Stomach smooth muscle (tissue), 2 donors: ENCODE results near the gene TMEM250.
A peak's percentile ranks its signal among the peaks of the same experiment; 100 is the strongest.

Experiments used
- H3K27ac ChIP-seq: one replicate; pipeline ENCODE4 v1.7.0; 2013; ENCODE audit warnings: mild to moderate bottlenecking, low read length, inconsistent platforms
- H3K27me3 ChIP-seq, 2 donors: one replicate each; pipeline ENCODE4 v1.7.0; 2013; ENCODE audit warnings: low read length in 2 of 2; ENCODE audit not compliant: insufficient read depth in 2 of 2, control insufficient read depth in 1 of 2
- H3K36me3 ChIP-seq, 2 donors: one replicate each; pipeline ENCODE4 v1.7.0; 2013; ENCODE audit warnings: low read length in 2 of 2; ENCODE audit not compliant: control insufficient read depth in 2 of 2, insufficient read depth in 2 of 2
- H3K4me1 ChIP-seq: one replicate; pipeline ENCODE4 v1.7.0; 2013; ENCODE audit warnings: low read length; ENCODE audit not compliant: control insufficient read depth, insufficient read depth
- H3K4me3 ChIP-seq, 2 donors: one replicate each; pipeline ENCODE4 v1.7.0; 2013; ENCODE audit warnings: low read length in 2 of 2
- H3K9ac ChIP-seq, 2 donors: one replicate each; pipeline ENCODE4 v1.7.0; 2013; ENCODE audit warnings: low read length in 2 of 2, mild to moderate bottlenecking in 1 of 2
- H3K9me3 ChIP-seq, 2 donors: one replicate each; pipeline ENCODE4 v1.7.0; 2013; ENCODE audit warnings: low read length in 2 of 2; ENCODE audit not compliant: control insufficient read depth in 2 of 2
- donor health status: healthy.
- donor health status: Pancreatic carcinoma.

Gene TMEM250

DNA sequence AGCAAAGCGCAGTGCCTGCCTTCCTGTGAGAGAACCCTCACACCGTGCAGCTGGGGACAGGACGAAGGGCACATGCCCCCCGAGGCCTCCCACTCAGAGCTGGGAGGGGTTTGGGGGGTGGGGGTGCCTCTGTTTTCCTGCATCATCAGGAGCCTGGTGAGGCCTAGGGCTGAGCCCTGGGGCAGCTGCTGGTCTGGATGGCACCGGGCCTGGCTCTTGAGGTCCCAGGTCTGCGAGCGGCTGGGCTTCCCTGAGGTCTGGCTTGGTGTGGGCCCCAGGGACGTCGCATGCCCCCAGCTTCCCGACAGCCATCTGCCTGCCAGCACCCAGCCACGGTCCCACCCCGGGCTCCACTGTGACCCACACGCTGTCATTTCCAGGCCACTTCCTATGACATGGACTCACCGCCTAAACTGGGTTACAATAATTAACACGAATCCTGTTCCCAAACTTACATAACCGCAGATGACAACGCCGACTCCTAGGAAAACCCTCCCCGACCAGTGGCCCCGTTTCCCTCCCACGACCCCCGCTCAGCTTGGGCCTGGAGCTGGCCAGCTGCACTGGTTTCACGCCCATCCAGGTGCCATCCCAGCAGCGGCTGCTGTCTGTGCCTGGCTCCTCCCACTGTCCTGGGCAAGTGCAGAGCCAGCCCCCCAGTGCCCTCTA lies 32.3 kb downstream of the TMEM250 start:
- Histone ChIP-seq H3K9me3 (no peaks in the 10 kb centered on the region), H3K4me3 (peak overlapping the region; percentile 25 to 49), H3K4me1 (peaks cover 95% of the 10 kb centered on the region), H3K27me3 (no peaks in the 10 kb centered on the region), H3K9ac (peak overlapping the region; percentile 60 to 64), H3K27ac (peak overlapping the region; percentile 99), H3K36me3 (peaks cover 0 to 2% of the 10 kb centered on the region in 2 donors)

DNA sequence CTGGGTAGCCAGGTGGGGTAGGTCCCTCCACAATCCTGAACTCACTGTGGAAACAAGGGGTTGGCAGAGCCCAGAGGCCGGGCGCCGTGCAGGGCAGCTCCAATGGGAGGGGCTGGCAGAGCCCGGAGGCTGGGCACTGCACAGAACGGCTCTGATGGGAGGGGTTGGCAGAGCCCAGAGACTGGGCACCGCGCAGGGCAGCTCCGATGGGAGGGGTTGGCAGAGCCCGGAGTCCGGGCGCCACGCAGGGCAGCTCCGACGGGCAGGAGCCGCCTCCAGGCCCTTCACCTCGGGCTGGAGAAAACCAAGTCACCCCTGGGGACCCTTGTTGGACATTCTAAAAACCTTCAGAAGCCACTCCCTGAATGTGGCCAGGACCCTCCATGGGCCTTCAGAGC lies 32.9 kb downstream of the TMEM250 start:
- H3K27me3 ChIP-seq: no peaks in the 10 kb centered on the region
- peaks cover 95% of the 10 kb centered on the region for H3K4me1 ChIP-seq
- H3K4me3 ChIP-seq: peak overlapping the region in 1 of 2 donors; percentile 49
- H3K9me3 ChIP-seq: no peaks in the 10 kb centered on the region
- peak overlapping the region; percentile 99 for H3K27ac ChIP-seq
- peaks cover 0 to 2% of the 10 kb centered on the region in 2 donors for H3K36me3 ChIP-seq
- peak overlapping the region in 1 of 2 donors; percentile 64 for H3K9ac ChIP-seq

GRCh38 chr9:136084063-136084944 lies 34.4 kb downstream of the TMEM250 start:
- H3K4me1 ChIP-seq: peaks cover 94% of the 10 kb centered on the region

GRCh38 chr9:136083558-136084062 lies 35.1 kb downstream of the TMEM250 start:
- Histone ChIP-seq H3K4me1 (peaks cover 94% of the 10 kb centered on the region), H3K4me3 (no peak overlapping the region), H3K27ac (no peak overlapping the region), H3K36me3 (peaks cover 0 to 2% of the 10 kb centered on the region in 2 donors), H3K9ac (no peak overlapping the region), H3K9me3 (no peaks in the 10 kb centered on the region), H3K27me3 (no peaks in the 10 kb centered on the region)

More at GRCh38 chr9:136084063-136084944, 34.4 kb downstream of the TMEM250 start:
- Histone ChIP-seq H3K9ac (no peak overlapping the region), H3K9me3 (no peaks in the 10 kb centered on the region), H3K36me3 (peaks cover 0 to 2% of the 10 kb centered on the region in 2 donors), H3K27me3 (no peaks in the 10 kb centered on the region), H3K27ac (no peak overlapping the region), H3K4me3 (no peak overlapping the region)

GRCh38 chr9:136082496-136083361 lies 35.9 kb downstream of the TMEM250 start:
- peak overlapping the region; percentile 33 to 42 for H3K9ac ChIP-seq
- peak overlapping the region; percentile 79 for H3K27ac ChIP-seq
- H3K4me1 ChIP-seq: peaks cover 94% of the 10 kb centered on the region
- H3K36me3 ChIP-seq: peaks cover 0 to 2% of the 10 kb centered on the region in 2 donors
- H3K27me3 ChIP-seq: no peaks in the 10 kb centered on the region
- no peak overlapping the region for H3K4me3 ChIP-seq
- no peaks in the 10 kb centered on the region for H3K9me3 ChIP-seq

DNA sequence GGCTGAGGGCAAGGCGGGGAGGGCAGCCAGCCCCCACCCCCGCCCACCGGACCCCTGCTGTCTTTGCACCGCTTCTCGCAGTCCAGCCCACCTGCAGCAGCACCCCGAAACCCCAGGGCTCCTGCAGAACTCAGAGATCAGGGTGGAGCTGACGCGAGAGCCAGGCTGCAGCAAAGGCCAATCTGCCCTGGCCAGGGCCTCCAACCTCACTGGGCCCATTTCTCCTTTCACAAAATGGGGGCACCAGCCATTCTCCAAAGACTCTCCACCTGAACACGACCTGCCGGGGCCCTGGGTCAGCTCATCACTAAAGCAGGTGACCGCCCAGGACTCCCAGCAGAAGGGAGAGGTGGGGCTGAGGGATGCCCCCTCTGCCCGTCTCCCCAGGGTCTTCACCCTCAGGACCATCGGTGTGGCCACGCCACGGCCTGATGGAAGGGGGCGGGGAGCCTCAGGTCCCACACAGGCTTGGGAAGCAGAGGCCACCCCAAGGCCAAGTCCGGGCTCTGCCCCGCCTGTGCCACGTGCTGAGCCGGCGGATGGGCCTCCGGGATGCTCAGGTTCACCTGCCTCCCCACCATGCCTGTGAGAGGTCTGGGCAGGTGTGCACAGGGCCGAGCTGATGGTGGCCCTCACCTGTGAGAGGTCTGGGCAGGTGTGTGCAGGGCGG lies 36.7 kb downstream of the TMEM250 start:
- no peaks in the 10 kb centered on the region for H3K9me3 ChIP-seq
- peaks cover 92% of the 10 kb centered on the region for H3K4me1 ChIP-seq
- peaks cover 0 to 2% of the 10 kb centered on the region in 2 donors for H3K36me3 ChIP-seq
- no peak overlapping the region for H3K4me3 ChIP-seq
- peak overlapping the region; percentile 79 for H3K27ac ChIP-seq
- peak overlapping the region in 1 of 2 donors; percentile 1 for H3K9ac ChIP-seq
- H3K27me3 ChIP-seq: no peaks in the 10 kb centered on the region

DNA sequence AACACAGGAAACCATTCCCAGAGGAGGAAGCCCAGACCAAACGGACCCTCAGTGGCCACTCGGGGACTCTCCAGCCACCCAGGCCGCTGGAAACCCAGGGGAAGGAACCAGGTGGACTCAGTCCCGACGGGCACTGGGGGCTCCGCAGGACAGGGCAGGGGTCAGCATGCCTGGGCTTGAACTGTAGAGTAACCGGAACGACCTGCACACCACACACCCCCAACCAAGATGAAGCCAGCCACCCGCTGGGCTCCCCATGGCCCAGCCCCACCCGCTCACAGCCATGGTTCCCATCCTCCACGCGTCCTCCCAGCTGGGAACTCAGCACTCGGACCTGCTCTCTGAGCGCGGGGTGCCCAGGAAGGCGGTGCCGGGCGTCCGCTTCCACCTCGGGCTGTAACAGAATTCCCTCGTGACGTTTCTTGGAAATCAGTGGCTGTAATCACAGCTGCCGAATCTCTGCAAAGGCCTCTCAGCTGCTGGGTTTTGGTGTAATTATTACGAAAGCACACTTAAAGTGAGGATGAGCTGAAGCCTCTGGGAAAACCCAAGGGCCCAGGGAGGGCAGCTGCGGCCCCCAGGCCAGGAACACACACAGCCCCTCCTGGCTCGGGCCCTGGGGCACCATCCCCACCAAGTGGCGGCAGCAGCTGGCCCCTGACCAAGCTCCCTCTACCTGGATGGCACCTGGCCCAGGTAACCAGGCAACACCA lies 37.4 kb downstream of the TMEM250 start:
- Histone ChIP-seq H3K36me3 (peaks cover 0 to 2% of the 10 kb centered on the region in 2 donors), H3K27ac (peak overlapping the region; percentile 79), H3K4me3 (peak overlapping the region in 1 of 2 donors; percentile 22)

GRCh38 chr9:136080716-136081112 lies 38.0 kb downstream of the TMEM250 start:
- peak overlapping the region in 1 of 2 donors; percentile 53 for H3K9ac ChIP-seq
- H3K4me1 ChIP-seq: peaks cover 81% of the 10 kb centered on the region

More for the DNA sequence above, 37.4 kb downstream of the TMEM250 start:
- H3K27me3 ChIP-seq: no peaks in the 10 kb centered on the region
- H3K9ac ChIP-seq: peak overlapping the region in 1 of 2 donors; percentile 53
- no peaks in the 10 kb centered on the region for H3K9me3 ChIP-seq
- H3K4me1 ChIP-seq: peaks cover 85% of the 10 kb centered on the region

GRCh38 chr9:136079916-136080246 lies 38.8 kb downstream of the TMEM250 start:
- Histone ChIP-seq H3K9ac (peak overlapping the region in 1 of 2 donors; percentile 31), H3K9me3 (no peaks in the 10 kb centered on the region), H3K4me3 (peak overlapping the region in 1 of 2 donors; percentile 40), H3K36me3 (peaks cover 0 to 2% of the 10 kb centered on the region in 2 donors), H3K27ac (peak overlapping the region; percentile 79), H3K27me3 (no peaks in the 10 kb centered on the region), H3K4me1 (peaks cover 83% of the 10 kb centered on the region)

More at GRCh38 chr9:136080716-136081112, 38.0 kb downstream of the TMEM250 start:
- no peaks in the 10 kb centered on the region for H3K27me3 ChIP-seq
- H3K36me3 ChIP-seq: peaks cover 0 to 2% of the 10 kb centered on the region in 2 donors
- peak overlapping the region; percentile 79 for H3K27ac ChIP-seq
- no peaks in the 10 kb centered on the region for H3K9me3 ChIP-seq
- H3K4me3 ChIP-seq: peak overlapping the region in 1 of 2 donors; percentile 22
